Muscle layer of colon (tissue), 2 donors: ENCODE measurements around the gene ECT2.

ENCODE experiments used
- H3K27ac ChIP-seq: one replicate; pipeline ENCODE4 v1.7.0; 2013; ENCODE audit warnings: low read depth, mild to moderate bottlenecking, low read length, moderate library complexity
- H3K27me3 ChIP-seq, 2 donors: one replicate each; pipeline ENCODE4 v1.7.0; 2013; ENCODE audit warnings: low read length in 2 of 2, mild to moderate bottlenecking in 2 of 2; ENCODE audit not compliant: insufficient read depth in 2 of 2, control insufficient read depth in 1 of 2
- H3K36me3 ChIP-seq: one replicate; pipeline ENCODE4 v1.7.0; 2013; ENCODE audit warnings: mild to moderate bottlenecking, low read length; ENCODE audit not compliant: insufficient read depth
- H3K4me1 ChIP-seq: one replicate; pipeline ENCODE4 v1.7.0; 2013; ENCODE audit warnings: mild to moderate bottlenecking, low read length; ENCODE audit not compliant: insufficient read depth
- H3K4me3 ChIP-seq, 2 donors: one replicate each; pipeline ENCODE4 v1.7.0; 2013; ENCODE audit warnings: low read length in 2 of 2, low read depth in 1 of 2, mild to moderate bottlenecking in 1 of 2, moderate library complexity in 1 of 2
- H3K9ac ChIP-seq: one replicate; pipeline ENCODE4 v1.7.0; 2013; ENCODE audit warnings: low read length
- H3K9me3 ChIP-seq: one replicate; pipeline ENCODE4 v1.7.0; 2013; ENCODE audit warnings: mild to moderate bottlenecking, low read length
- donor health status: abdominal sarcoma.
- donor health status: Adenocarcinoma of cecum.

Gene ECT2

GRCh38 chr3:172868582-172869200, 118.2 kb downstream of the ECT2 start:
- H3K9me3 ChIP-seq = no peaks in the 10 kb centered on the region
- H3K4me3 ChIP-seq = no peak overlapping the region
- no peaks in the 10 kb centered on the region for H3K27me3 ChIP-seq
- H3K4me1 ChIP-seq = peaks cover 7% of the 10 kb centered on the region
- H3K9ac ChIP-seq = no peak overlapping the region
- H3K36me3 ChIP-seq = no peaks in the 10 kb centered on the region
- H3K27ac ChIP-seq = no peak overlapping the region

- no peaks in the 10 kb centered on the region for H3K27me3 ChIP-seq
- H3K4me3 ChIP-seq = no peak overlapping the region
- H3K36me3 ChIP-seq = no peaks in the 10 kb centered on the region
Measured at GRCh38 chr3:172869368-172869771, 118.8 kb downstream of the ECT2 start.

GRCh38 chr3:172869784-172870518, 119.4 kb downstream of the ECT2 start:
- H3K27ac ChIP-seq = no peak overlapping the region
- no peak overlapping the region for H3K4me3 ChIP-seq
- no peak overlapping the region for H3K9ac ChIP-seq
- H3K9me3 ChIP-seq = no peaks in the 10 kb centered on the region
- H3K4me1 ChIP-seq = peaks cover 7% of the 10 kb centered on the region
- no peaks in the 10 kb centered on the region for H3K27me3 ChIP-seq
- H3K36me3 ChIP-seq = no peaks in the 10 kb centered on the region

More at GRCh38 chr3:172869368-172869771, 118.8 kb downstream of the ECT2 start:
- no peaks in the 10 kb centered on the region for H3K9me3 ChIP-seq
- no peak overlapping the region for H3K9ac ChIP-seq
- peaks cover 7% of the 10 kb centered on the region for H3K4me1 ChIP-seq
- H3K27ac ChIP-seq = no peak overlapping the region
